HG03439 (cell line): ENCODE data around the gene LAMB4.

Source experiments
- ATAC-seq: cut with Tn5 transposase; IDR thresholded peaks from one replicate; pipeline ENCODE4 v1.9.1; 2021; ENCODE audit warnings: mild to moderate bottlenecking, moderate library complexity; ENCODE audit not compliant: unreplicated experiment

Gene LAMB4

DNA sequence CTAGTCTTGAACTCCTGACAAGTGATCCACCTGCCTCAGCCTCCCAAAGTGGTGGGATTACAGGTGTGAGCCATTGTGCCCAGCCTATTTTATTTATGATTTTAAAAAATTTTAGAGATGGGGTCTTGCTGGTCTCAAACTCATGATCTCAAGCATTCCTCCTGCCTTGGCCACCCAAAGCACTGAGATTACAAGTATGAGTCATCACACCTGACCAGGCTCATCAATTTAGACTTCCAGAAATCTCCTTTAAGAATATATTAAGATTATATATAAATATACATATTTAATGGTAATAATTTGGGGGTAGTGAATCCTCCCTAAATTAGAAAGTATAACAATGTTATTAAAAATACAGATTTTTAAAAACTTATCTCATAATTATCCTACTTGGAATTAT lies 156.3 kb downstream of the LAMB4 start:
- ATAC-seq = no peak
